Measurements from ENCODE around the gene NHS.

- TF ChIP-seq POLR2A (IDR thresholded peaks at IDR 0.05): no peak
- TF ChIP-seq CTCF (IDR thresholded peaks at IDR 0.05): no peak
Measured at GRCh38 chrX:17692709-17693346, 317.8 kb downstream of the NHS start.
